Measurements from ENCODE around the gene LPAR3.

LPAR3 gene

GRCh38 chr1:84855691-84856630 lies 37.0 kb downstream of the LPAR3 start:
- no peak for DNase-seq

GRCh38 chr1:84855168-84855567 lies 37.8 kb downstream of the LPAR3 start:
- no peak for DNase-seq

- DNase-seq, result no peak
Measured at GRCh38 chr1:84853741-84854721, 39.0 kb downstream of the LPAR3 start.

GRCh38 chr1:84851839-84852238 lies 41.2 kb downstream of the LPAR3 start:
- DNase-seq, result no peak

GRCh38 chr1:84849357-84849975 lies 43.5 kb downstream of the LPAR3 start:
- no peak for DNase-seq

GRCh38 chr1:84847253-84848250 lies 45.5 kb downstream of the LPAR3 start:
- DNase-seq, result peak; percentile 91

GRCh38 chr1:84846387-84846786 lies 46.6 kb downstream of the LPAR3 start:
- no peak for DNase-seq

GRCh38 chr1:84845357-84845756 lies 47.6 kb downstream of the LPAR3 start:
- no peak for DNase-seq

- DNase-seq, result no peak
Measured at GRCh38 chr1:84844094-84844493, 48.9 kb downstream of the LPAR3 start.

- no peak for DNase-seq
Measured at GRCh38 chr1:84842748-84843231, 50.2 kb downstream of the LPAR3 start.

GRCh38 chr1:84841971-84842370 lies 51.0 kb downstream of the LPAR3 start:
- DNase-seq, result no peak

GRCh38 chr1:84840346-84840745 lies 52.7 kb downstream of the LPAR3 start:
- no peak for DNase-seq

- DNase-seq, result no peak
Measured at GRCh38 chr1:84839544-84839943, 53.5 kb downstream of the LPAR3 start.

- no peak for DNase-seq
Measured at GRCh38 chr1:84836145-84836544, 56.9 kb downstream of the LPAR3 start.

- no peak for DNase-seq
Measured at GRCh38 chr1:84835169-84835568, 57.8 kb downstream of the LPAR3 start.

GRCh38 chr1:84834419-84835064 lies 58.5 kb downstream of the LPAR3 start:
- DNase-seq, result no peak

- no peak for DNase-seq
Measured at GRCh38 chr1:84833194-84833593, 59.8 kb downstream of the LPAR3 start.

GRCh38 chr1:84830136-84830535 lies 62.9 kb downstream of the LPAR3 start:
- DNase-seq, result no peak

- DNase-seq, result no peak
Measured at GRCh38 chr1:84827976-84828375, 65.0 kb downstream of the LPAR3 start.

- DNase-seq, result no peak
Measured at GRCh38 chr1:84827555-84827954, 65.5 kb downstream of the LPAR3 start.

- DNase-seq, result no peak
Measured at GRCh38 chr1:84825161-84825560, 67.8 kb downstream of the LPAR3 start.
